22Rv1 (cell line): ENCODE measurements around the gene ADK.

ENCODE experiments used
- ZFX ChIP-seq: fragments of 450-650 bp; IDR thresholded peaks from 2 replicates; pipeline ENCODE4 v1.6.1; 2017; ENCODE audit warnings: antibody characterized with exemption, borderline replicate concordance
- TF ChIP-seq, protein P1 (sequence below): fragments of 450-650 bp; IDR thresholded peaks from 2 replicates; pipeline ENCODE4 v1.5.1; 2017; ENCODE audit warnings: mild to moderate bottlenecking

DNA sequence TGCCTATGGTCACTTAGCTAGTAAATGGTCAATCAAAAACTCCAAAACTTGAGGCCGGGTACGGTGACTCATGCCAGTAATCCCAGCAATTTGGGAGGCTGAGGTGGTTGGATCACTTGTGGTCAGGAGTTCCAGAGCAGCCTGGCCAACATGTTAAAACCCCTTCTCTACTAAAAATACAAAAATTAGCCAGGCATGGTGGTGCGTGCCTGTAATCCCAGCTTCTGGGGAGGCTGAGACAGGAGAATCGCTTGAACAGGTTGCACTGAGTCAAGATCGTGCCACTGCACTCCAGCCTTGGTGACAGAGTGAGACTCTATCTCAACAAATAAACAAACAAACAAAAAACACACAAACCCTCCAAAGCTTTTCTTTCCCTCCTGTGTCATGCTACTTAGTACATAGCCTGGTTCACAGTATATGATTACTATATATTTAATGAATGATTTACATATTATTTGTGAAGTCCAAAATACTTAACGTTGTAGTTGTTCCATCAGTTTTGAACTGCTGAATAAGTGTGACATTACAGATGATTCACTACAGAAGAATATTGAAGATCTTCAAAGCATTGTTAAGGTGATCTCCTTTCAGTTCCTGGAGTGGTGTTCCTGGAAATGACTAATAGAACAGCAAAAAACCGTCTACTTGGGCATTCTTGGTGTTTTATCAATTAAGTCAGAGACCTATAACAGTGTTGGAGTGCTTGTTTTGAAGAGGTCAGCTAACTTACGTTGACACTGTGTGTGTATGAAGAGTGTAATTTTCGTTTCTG is 72.9 kb downstream of the ADK start:
- TF ChIP-seq, protein P1, sequence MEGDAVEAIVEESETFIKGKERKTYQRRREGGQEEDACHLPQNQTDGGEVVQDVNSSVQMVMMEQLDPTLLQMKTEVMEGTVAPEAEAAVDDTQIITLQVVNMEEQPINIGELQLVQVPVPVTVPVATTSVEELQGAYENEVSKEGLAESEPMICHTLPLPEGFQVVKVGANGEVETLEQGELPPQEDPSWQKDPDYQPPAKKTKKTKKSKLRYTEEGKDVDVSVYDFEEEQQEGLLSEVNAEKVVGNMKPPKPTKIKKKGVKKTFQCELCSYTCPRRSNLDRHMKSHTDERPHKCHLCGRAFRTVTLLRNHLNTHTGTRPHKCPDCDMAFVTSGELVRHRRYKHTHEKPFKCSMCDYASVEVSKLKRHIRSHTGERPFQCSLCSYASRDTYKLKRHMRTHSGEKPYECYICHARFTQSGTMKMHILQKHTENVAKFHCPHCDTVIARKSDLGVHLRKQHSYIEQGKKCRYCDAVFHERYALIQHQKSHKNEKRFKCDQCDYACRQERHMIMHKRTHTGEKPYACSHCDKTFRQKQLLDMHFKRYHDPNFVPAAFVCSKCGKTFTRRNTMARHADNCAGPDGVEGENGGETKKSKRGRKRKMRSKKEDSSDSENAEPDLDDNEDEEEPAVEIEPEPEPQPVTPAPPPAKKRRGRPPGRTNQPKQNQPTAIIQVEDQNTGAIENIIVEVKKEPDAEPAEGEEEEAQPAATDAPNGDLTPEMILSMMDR, result no peak
- no peak for TF ChIP-seq ZFX
